GM12878 (cell line): ENCODE measurements around the gene PKD1. TPM values are rescaled to one million over a fixed set of nuclear protein-coding genes. Genes with fewer than 3 reads are reported as not detected.

ENCODE experiments used
- ATAC-seq: fragments of 200-7000 bp; cut with Tn5 transposase; 3 replicates; pipeline ENCODE4 v1.9.1; 2020; ENCODE audit warnings: mild to moderate bottlenecking, moderate library complexity
- BruUV-seq: library from RNA; stranded (reverse); fragments of 400-500 nt; replicated peaks from 2 replicates; lab custom pipeline; 2021; lab: Mats Ljungman, UMichigan
- CTCF ChIA-PET: fragments of 300-600 bp; sonication (Branson Sonifier 250); formaldehyde crosslinking; extraction: SDS; loops from one replicate; lab custom pipeline; 2021; ENCODE audit warnings: inconsistent platforms; lab: Yijun Ruan, JAX
- POLR2A ChIA-PET: fragments of 350-600 bp; formaldehyde crosslinking; extraction: SDS; loops from one replicate; lab custom pipeline; 2021; ENCODE audit warnings: inconsistent platforms; lab: Charles Lee
- RAD21 ChIA-PET: fragments of 300-600 bp; sonication (Branson Sonifier 250); formaldehyde crosslinking; loops from one replicate; lab custom pipeline; 2023; ENCODE audit warnings: antibody characterized with exemption; ENCODE audit not compliant: unreplicated experiment; lab: Charles Lee
- SMC1A ChIA-PET: fragments of 300-600 bp; sonication (Branson Sonifier 250); formaldehyde crosslinking; loops from one replicate; lab custom pipeline; 2023; ENCODE audit not compliant: unreplicated experiment, uncharacterized antibody; lab: Charles Lee
- DNase-seq: peaks from one replicate; pipeline ENCODE4 v3.0.0-alpha.2; 2011; ENCODE audit warnings: low read depth, low spot score
- FAIRE-seq: peaks from 3 replicates; lab custom pipeline; 2011; peaks lifted over from hg19 to GRCh38; lab: Jason Lieb, UNC
- H2AFZ ChIP-seq: 2 replicates; pipeline ENCODE4 v1.6.0; 2011; ENCODE audit warnings: low read depth, low read length, control low read depth; ENCODE audit not compliant: control insufficient read depth
- H3K27ac ChIP-seq: 2 replicates; pipeline ENCODE4 v1.5.1; 2011; ENCODE audit warnings: control low read depth; ENCODE audit not compliant: control insufficient read depth, insufficient read depth
- H3K27me3 ChIP-seq, 2 experiments: replicated peaks in 1 of 2; 2 replicates each; pipeline versions ENCODE4 v1.6.0 to v1.6.1; 2011; ENCODE audit warnings: low read length in 1 of 2; ENCODE audit not compliant: control insufficient read depth in 2 of 2, insufficient read depth in 2 of 2
- H3K36me3 ChIP-seq, 2 experiments: 2 replicates each; pipeline ENCODE4 v1.5.1; 2011; ENCODE audit warnings: low read length in 1 of 2; ENCODE audit not compliant: control insufficient read depth in 2 of 2, insufficient read depth in 2 of 2
- H3K4me1 ChIP-seq: 2 replicates; pipeline ENCODE4 v1.6.1; 2011; ENCODE audit warnings: mild to moderate bottlenecking, low read length, moderate library complexity, mixed read lengths; ENCODE audit not compliant: control insufficient read depth, insufficient read depth
- H3K4me2 ChIP-seq: 2 replicates; pipeline ENCODE4 v1.6.0; 2011; ENCODE audit warnings: control low read depth; ENCODE audit not compliant: control insufficient read depth, insufficient read depth
- H3K4me3 ChIP-seq: fragments of 200-600 bp; sonication (generic); 2 replicates; pipeline ENCODE4 v1.5.1; 2016
- H3K79me2 ChIP-seq: 2 replicates; pipeline ENCODE4 v1.6.0; 2011; ENCODE audit warnings: low read length; ENCODE audit not compliant: control insufficient read depth, insufficient read depth
- H3K9ac ChIP-seq: 2 replicates; pipeline ENCODE4 v1.8.0; 2011; ENCODE audit warnings: low read length, control low read depth, mixed read lengths; ENCODE audit not compliant: control insufficient read depth, insufficient read depth
- H3K9me3 ChIP-seq: replicated peaks from 3 replicates; pipeline ENCODE4 v1.5.1; 2011; ENCODE audit warnings: mild to moderate bottlenecking, low read length; ENCODE audit not compliant: control insufficient read depth, insufficient read depth
- H4K20me1 ChIP-seq: 2 replicates; pipeline ENCODE4 v1.6.0; 2011; ENCODE audit not compliant: control insufficient read depth, insufficient read depth
- HCFC1 ChIP-seq: fragments of 150-350 bp; IDR thresholded peaks from 2 replicates; pipeline ENCODE4 v1.6.1; 2014; ENCODE audit warnings: low read length
- IRF3 ChIP-seq: fragments of 450-650 bp; IDR thresholded peaks from 2 replicates; pipeline ENCODE4 v1.6.1; 2014; ENCODE audit warnings: mild to moderate bottlenecking
- KAT2A ChIP-seq: conservative IDR thresholded peaks from 2 replicates; pipeline ENCODE4 v1.6.1; 2011; ENCODE audit warnings: low read depth, low read length; ENCODE audit not compliant: control insufficient read depth
- STAT1 ChIP-seq: fragments of 450-650 bp; conservative IDR thresholded peaks from 2 replicates; pipeline ENCODE4 v1.6.1; 2014; ENCODE audit warnings: antibody characterized with exemption, mild to moderate bottlenecking
- ZNF207 ChIP-seq: fragments of 450-650 bp; IDR thresholded peaks from 2 replicates; pipeline ENCODE4 v1.6.1; 2014; ENCODE audit warnings: antibody characterized with exemption, mild to moderate bottlenecking, borderline replicate concordance
- ZNF622 ChIP-seq: fragments of 450-650 bp; IDR thresholded peaks from 2 replicates; pipeline ENCODE4 v1.6.1; 2017; ENCODE audit warnings: mild to moderate bottlenecking, inconsistent platforms
- WGBS: methylation state at CpG from one replicate; pipeline ENCODE4 v1.1.6; 2016; ENCODE audit warnings: low lambda C conversion rate; ENCODE audit not compliant: insufficient replicate concordance, insufficient coverage; ENCODE audit errors: missing lambda C conversion rate; 5-methylcytosine and 5-hydroxymethylcytosine counted together
- in situ Hi-C: fragments of 300-500 bp; cut with MboI; formaldehyde crosslinking; loops from 9 replicates; pipeline ENCODE4 v1.14.3; 2018; ENCODE audit warnings: mixed read lengths
- intact Hi-C: fragments of 100-400 bp; cut with micrococcal nuclease; formaldehyde crosslinking; loops from one replicate; pipeline ENCODE4 v1.14.2; 2022; ENCODE audit not compliant: unreplicated experiment
- polyA plus RNA-seq, 11 experiments: library from polyadenylated mRNA; depleted of rRNA in 4 of 11; unstranded in 6 of 11; stranded (reverse) in 5 of 11; fragments of >200 nt; fragmentation: Nextera tagmentation in 4 of 11; fragmentation: Illumina TruSeq in 1 of 11; extraction: Ambion mirVana in 4 of 11; extraction: Trizol in 1 of 11; gene quantifications; 1 replicate in 1 of 11; 2 replicates in 10 of 11; pipeline versions ENCODE4 v1.2.1 to v1.2.3, GENCODE V29; 2011 to 2016; ENCODE audit warnings: inconsistent platforms in 2 of 11, missing spikeins in 2 of 11, low read depth in 1 of 11
- total RNA-seq, 4 experiments: library from RNA; depleted of rRNA in 3 of 4; stranded (reverse); fragments of >200 nt in 3 of 4; fragmentation: Illumina TruSeq in 1 of 4; extraction: Trizol in 1 of 4; gene quantifications; 2 replicates each; pipeline versions ENCODE4 v1.2.1 to v1.2.3, GENCODE V29; 2013 to 2021
- TF ChIP-seq, protein P1 (sequence below): fragments of 450-650 bp; formaldehyde crosslinking; IDR thresholded peaks from 2 replicates; pipeline ENCODE4 v1.5.0; 2022; ENCODE audit warnings: mild to moderate bottlenecking, missing genetic modification characterization

The PKD1 gene
- total and polyA plus RNA-seq, 10 of the 15 experiments (the other 5 are each of a cell fraction or from before 2014, with no cell fraction given) = 0.11 to 62.0 (median 6.1) TPM

GRCh38 chr16:2096853-2097595, 38.7 kb downstream of the PKD1 start:
- POLR2A ChIA-PET = no interaction called here
- RAD21 ChIA-PET = no interaction called here
- H3K4me2 ChIP-seq = no peak overlapping the region
- TF ChIP-seq HCFC1 (no peak), STAT1 (no peak), IRF3 (no peak), ZNF207 (no peak), ZNF622 (no peak), KAT2A (no peak)
- TF ChIP-seq, protein P1, sequence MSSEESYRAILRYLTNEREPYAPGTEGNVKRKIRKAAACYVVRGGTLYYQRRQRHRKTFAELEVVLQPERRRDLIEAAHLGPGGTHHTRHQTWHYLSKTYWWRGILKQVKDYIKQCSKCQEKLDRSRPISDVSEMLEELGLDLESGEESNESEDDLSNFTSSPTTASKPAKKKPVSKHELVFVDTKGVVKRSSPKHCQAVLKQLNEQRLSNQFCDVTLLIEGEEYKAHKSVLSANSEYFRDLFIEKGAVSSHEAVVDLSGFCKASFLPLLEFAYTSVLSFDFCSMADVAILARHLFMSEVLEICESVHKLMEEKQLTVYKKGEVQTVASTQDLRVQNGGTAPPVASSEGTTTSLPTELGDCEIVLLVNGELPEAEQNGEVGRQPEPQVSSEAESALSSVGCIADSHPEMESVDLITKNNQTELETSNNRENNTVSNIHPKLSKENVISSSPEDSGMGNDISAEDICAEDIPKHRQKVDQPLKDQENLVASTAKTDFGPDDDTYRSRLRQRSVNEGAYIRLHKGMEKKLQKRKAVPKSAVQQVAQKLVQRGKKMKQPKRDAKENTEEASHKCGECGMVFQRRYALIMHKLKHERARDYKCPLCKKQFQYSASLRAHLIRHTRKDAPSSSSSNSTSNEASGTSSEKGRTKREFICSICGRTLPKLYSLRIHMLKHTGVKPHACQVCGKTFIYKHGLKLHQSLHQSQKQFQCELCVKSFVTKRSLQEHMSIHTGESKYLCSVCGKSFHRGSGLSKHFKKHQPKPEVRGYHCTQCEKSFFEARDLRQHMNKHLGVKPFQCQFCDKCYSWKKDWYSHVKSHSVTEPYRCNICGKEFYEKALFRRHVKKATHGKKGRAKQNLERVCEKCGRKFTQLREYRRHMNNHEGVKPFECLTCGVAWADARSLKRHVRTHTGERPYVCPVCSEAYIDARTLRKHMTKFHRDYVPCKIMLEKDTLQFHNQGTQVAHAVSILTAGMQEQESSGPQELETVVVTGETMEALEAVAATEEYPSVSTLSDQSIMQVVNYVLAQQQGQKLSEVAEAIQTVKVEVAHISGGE (CRISPR knock-in tag) = no peak
- DNase-seq (no peak), FAIRE-seq (no peak), ATAC-seq (no peak)
- H3K79me2 ChIP-seq = no peaks in the 10 kb centered on the region
- no peaks in the 10 kb centered on the region for H4K20me1 ChIP-seq
- in situ Hi-C loops = no loop called here
- H3K4me3 ChIP-seq = no peak overlapping the region
- no peak overlapping the region for H2AFZ ChIP-seq
- H3K36me3 ChIP-seq = peaks cover 0 to 3% of the 10 kb centered on the region in 2 experiments; a peak in 3 of 4 replicates
- intact Hi-C loops = no loop called here
- H3K9ac ChIP-seq = no peak overlapping the region
- no peak overlapping the region for H3K27ac ChIP-seq
- H3K4me1 ChIP-seq = no peaks in the 10 kb centered on the region
- WGBS = 84% methylated on average over 21 of the region's 25 CpGs
- no peaks in the 10 kb centered on the region for H3K27me3 ChIP-seq
- H3K9me3 ChIP-seq = no peaks in the 10 kb centered on the region
- SMC1A ChIA-PET = no interaction called here
- CTCF ChIA-PET = no interaction called here
- BruUV-seq = no TSS peak
